Ascending aorta (tissue), 2 donors: Measurements from ENCODE around the gene CFAP65. TPM values are rescaled to one million over a fixed set of nuclear protein-coding genes. Genes with fewer than 3 reads are reported as not detected.

Experiments used
- DNase-seq, 2 donors: peaks; one replicate each; pipeline ENCODE4 v3.0.0-alpha.2; 2019; ENCODE audit warnings: low spot score in 2 of 2
- H3K27ac ChIP-seq, 2 donors: fragments of 200-600 bp; sonication (generic); one replicate each; pipeline ENCODE4 v1.5.1; 2016 to 2017; ENCODE audit warnings: mild to moderate bottlenecking in 1 of 2
- H3K27me3 ChIP-seq: fragments of 200-600 bp; sonication (generic); one replicate; pipeline ENCODE4 v1.5.1; 2017
- H3K36me3 ChIP-seq, 2 donors: fragments of 200-600 bp; sonication (generic); one replicate each; pipeline ENCODE4 v1.5.1; 2016
- H3K4me1 ChIP-seq, 2 donors: fragments of 200-600 bp; sonication (generic); one replicate each; pipeline ENCODE4 v1.5.1; 2016 to 2017; ENCODE audit warnings: mild to moderate bottlenecking in 1 of 2
- H3K4me3 ChIP-seq, 2 donors: fragments of 200-600 bp; sonication (generic); one replicate each; pipeline ENCODE4 v1.5.1; 2016 to 2017; ENCODE audit warnings: mild to moderate bottlenecking in 1 of 2
- H3K9me3 ChIP-seq, 2 donors: fragments of 200-600 bp; sonication (generic); one replicate each; pipeline ENCODE4 v1.5.1; 2016
- CTCF ChIP-seq, 3 experiments: fragments of 200-600 bp in 2 of 3; fragments of 450-650 bp in 1 of 3; sonication (generic) in 2 of 3; IDR thresholded peaks; one replicate each; pipeline ENCODE4 v1.5.1; 2016 to 2019; ENCODE audit warnings: antibody characterized with exemption in 3 of 3, mild to moderate bottlenecking in 1 of 3, moderate library complexity in 1 of 3
- intact Hi-C: fragments of 100-400 bp; cut with DNase I; formaldehyde crosslinking; loops from one replicate; pipeline ENCODE4 v1.15.1; 2023
- total RNA-seq: library from RNA; depleted of rRNA; stranded (reverse); fragments of >200 nt; gene quantifications from one replicate; pipeline ENCODE4 v1.1.0, GENCODE V29; 2016

CFAP65 gene
- total RNA-seq, 1 donor from 2014 or later: not detected

GRCh38 chr2:218958276-218958675 is 83.0 kb downstream of the CFAP65 start:
- no peaks in the 10 kb centered on the region for H3K36me3 ChIP-seq
- no peak overlapping the region for H3K27ac ChIP-seq
- no peak for TF ChIP-seq CTCF (IDR thresholded peaks at IDR 0.05)
- no peak for DNase-seq
- no peak overlapping the region for H3K4me3 ChIP-seq
- peaks cover 34% of the 10 kb centered on the region for H3K27me3 ChIP-seq
- no peaks in the 10 kb centered on the region for H3K9me3 ChIP-seq
- intact Hi-C loops: no loop called here
- H3K4me1 ChIP-seq: peaks cover 0 to 5% of the 10 kb centered on the region in 2 donors

- H3K4me3 ChIP-seq: no peak overlapping the region
- H3K36me3 ChIP-seq: no peaks in the 10 kb centered on the region
Observed at GRCh38 chr2:218957671-218958070, 83.6 kb downstream of the CFAP65 start.

GRCh38 chr2:218956039-218956438 is 85.3 kb downstream of the CFAP65 start:
- peaks cover 16% of the 10 kb centered on the region for H3K27me3 ChIP-seq
- H3K9me3 ChIP-seq: no peaks in the 10 kb centered on the region
- DNase-seq: no peak
- H3K4me3 ChIP-seq: no peak overlapping the region
- TF ChIP-seq CTCF (IDR thresholded peaks at IDR 0.05): no peak
- peaks cover 0 to 5% of the 10 kb centered on the region in 2 donors for H3K4me1 ChIP-seq
- no peak overlapping the region for H3K27ac ChIP-seq
- intact Hi-C loops: no loop called here
- H3K36me3 ChIP-seq: no peaks in the 10 kb centered on the region

More at GRCh38 chr2:218957671-218958070, 83.6 kb downstream of the CFAP65 start:
- TF ChIP-seq CTCF (IDR thresholded peaks at IDR 0.05): no peak
- Histone ChIP-seq H3K27me3 (peaks cover 30% of the 10 kb centered on the region), H3K4me1 (peaks cover 0 to 5% of the 10 kb centered on the region in 2 donors), H3K9me3 (no peaks in the 10 kb centered on the region), H3K27ac (no peak overlapping the region)
- DNase-seq: no peak
- intact Hi-C loops: no loop called here

GRCh38 chr2:218954541-218955300 is 86.6 kb downstream of the CFAP65 start:
- intact Hi-C loops: no loop called here
- no peak for DNase-seq
- TF ChIP-seq CTCF (IDR thresholded peaks at IDR 0.05): no peak
- Histone ChIP-seq H3K4me1 (peaks cover 0 to 2% of the 10 kb centered on the region in 2 donors), H3K27me3 (peaks cover 4% of the 10 kb centered on the region), H3K9me3 (no peaks in the 10 kb centered on the region), H3K27ac (no peak overlapping the region), H3K4me3 (no peak overlapping the region), H3K36me3 (no peaks in the 10 kb centered on the region)

GRCh38 chr2:218953366-218953954 is 87.9 kb downstream of the CFAP65 start:
- no peak for DNase-seq
- Histone ChIP-seq H3K4me3 (no peak overlapping the region), H3K4me1 (no peaks in the 10 kb centered on the region), H3K27me3 (no peaks in the 10 kb centered on the region), H3K9me3 (no peaks in the 10 kb centered on the region), H3K27ac (no peak overlapping the region), H3K36me3 (no peaks in the 10 kb centered on the region)
- no peak for TF ChIP-seq CTCF (IDR thresholded peaks at IDR 0.05)
- intact Hi-C loops: no loop called here

Other genes with a start within 250 kb of the CFAP65 start
- gene PRKAG3, start 209.7 kb downstream of the CFAP65 start, total RNA-seq: not detected
- gene WNT6, start 181.7 kb downstream of the CFAP65 start, total RNA-seq: 1.2 TPM
- gene WNT10A, start 160.7 kb downstream of the CFAP65 start, total RNA-seq: not detected
- not detected for gene CDK5R2, start 81.8 kb downstream of the CFAP65 start, total RNA-seq
- gene FEV, start 56.3 kb downstream of the CFAP65 start, total RNA-seq: not detected
- not detected for gene CRYBA2, start 48.1 kb downstream of the CFAP65 start, total RNA-seq
- gene IHH, start 19.4 kb upstream of the CFAP65 start, total RNA-seq: not detected
- 21.6 TPM for gene NHEJ1, start 119.3 kb upstream of the CFAP65 start, total RNA-seq
- gene SLC23A3, start 128.5 kb upstream of the CFAP65 start, total RNA-seq: 14.2 TPM
- 49.4 TPM for gene CNPPD1, start 135.4 kb upstream of the CFAP65 start, total RNA-seq
- 83.5 TPM for gene RETREG2, start 136.8 kb upstream of the CFAP65 start, total RNA-seq
- gene ZFAND2B, start 165.3 kb upstream of the CFAP65 start, total RNA-seq: 225 TPM
- gene ABCB6, start 177.4 kb upstream of the CFAP65 start, total RNA-seq: 17.9 TPM
- gene ATG9A, start 188.1 kb upstream of the CFAP65 start, total RNA-seq: 135 TPM
- gene ANKZF1, start 188.3 kb upstream of the CFAP65 start, total RNA-seq: 53.1 TPM
- 1.8 TPM for gene GLB1L, start 203.9 kb upstream of the CFAP65 start, total RNA-seq
- gene STK16, start 204.0 kb upstream of the CFAP65 start, total RNA-seq: 15.2 TPM
- not detected for gene TUBA4B, start 211.7 kb upstream of the CFAP65 start, total RNA-seq
- gene TUBA4A, start 212.4 kb upstream of the CFAP65 start, total RNA-seq: 71.1 TPM
- 51.0 TPM for gene DNAJB2, start 237.8 kb upstream of the CFAP65 start, total RNA-seq